Kasumi-1 (cell line): ENCODE measurements around the gene C2orf78.
"Not testable (repeated sequence)": the region's sequence is repeated elsewhere in the genome, so short reads cannot be mapped to it uniquely, and the experiment has no call there.

Source experiments
- DNase-seq, 2 experiments: peaks; one replicate each; lab custom pipeline; 2025; lab: John Stamatoyannopoulos, UW

The C2orf78 gene, protein sequence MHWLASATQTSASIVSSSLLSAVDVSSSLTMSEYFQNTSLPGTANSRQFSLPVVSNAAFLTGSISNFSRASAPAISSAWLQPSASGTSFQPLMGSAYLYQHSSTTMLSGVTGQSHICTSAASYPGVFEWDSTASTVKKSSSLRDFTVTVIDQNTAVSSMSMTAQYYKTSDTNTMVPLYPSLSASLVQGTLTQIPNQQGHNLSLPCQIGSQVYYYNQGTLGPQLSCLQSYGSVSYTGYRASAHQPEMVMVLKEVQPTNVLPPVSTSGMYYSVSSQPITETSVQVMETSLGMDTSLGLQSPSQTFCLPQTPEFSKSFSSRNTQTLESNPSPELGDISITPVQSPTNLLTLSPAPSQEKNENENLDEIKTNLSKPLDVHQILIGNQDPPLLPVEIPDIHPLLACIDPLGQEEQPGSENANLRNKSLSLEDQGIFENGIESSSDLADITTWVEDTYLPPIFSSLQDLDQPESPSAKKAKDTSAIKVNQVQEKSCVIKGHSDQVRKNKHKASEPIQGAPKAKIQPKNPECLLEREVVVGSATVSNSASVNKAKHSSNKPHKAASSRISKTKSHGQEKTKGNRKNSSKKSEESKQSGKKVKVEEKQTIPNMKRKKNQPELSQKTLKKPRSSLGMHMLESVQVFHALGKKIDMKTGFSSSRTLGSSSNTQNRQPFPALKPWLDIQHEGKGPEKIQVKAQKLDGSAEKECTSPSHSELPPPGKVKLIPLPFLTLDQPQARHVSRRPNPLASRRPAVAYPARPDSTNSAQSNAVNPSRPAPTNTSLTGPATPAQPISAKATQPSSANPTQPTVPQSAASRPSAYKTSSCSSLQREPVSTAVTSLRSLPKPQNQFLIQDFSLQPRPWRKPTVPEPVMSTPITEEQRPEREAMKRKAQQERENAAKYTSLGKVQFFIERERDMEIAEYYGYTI

DNA sequence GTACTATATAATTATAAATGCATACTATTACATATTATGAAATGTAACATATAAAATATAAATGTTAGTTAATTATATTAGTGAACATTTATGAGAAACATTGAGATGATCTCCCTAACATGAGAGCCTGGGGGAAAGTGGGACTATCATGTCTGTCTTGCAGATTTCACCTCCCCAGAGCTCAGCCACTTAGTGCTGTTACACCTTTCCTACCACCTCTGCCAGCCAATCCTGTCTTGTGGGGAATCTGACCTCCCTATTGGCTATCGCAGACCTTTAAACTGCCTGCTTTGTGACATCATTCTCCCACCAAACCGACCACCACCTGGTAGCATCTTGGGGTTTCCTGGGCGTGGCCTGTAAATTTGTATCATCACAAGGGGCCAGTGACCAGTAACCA is at the start of gene C2orf78:
Gene C2orf78 (plus strand): TSS at position 301 of the 400 bp plus-strand sequence. CDS start 127 bp downstream, outside the sequence.
- DNase-seq: not testable (repeated sequence)

DNA sequence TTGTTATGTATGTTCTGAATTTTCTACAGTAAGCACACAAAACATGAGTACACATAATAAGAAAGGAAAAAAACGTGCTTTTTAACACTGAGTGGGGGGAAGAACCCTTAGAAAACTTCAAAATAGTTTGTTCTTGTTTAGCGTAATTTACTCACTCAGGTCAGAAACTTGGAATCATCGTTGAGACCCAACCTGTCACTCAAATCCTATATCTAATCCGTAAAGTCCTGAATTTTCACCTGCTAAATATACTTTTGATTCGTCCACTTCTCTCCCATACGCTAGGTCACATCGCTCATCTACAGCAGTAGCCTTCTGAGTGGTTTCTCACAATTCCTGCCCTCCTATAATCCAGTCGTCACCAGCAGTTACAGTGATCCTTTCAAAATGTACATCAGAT is 47.6 kb upstream of the C2orf78 start:
- peak in 1 of 2 experiments; percentile 54 for DNase-seq

DNA sequence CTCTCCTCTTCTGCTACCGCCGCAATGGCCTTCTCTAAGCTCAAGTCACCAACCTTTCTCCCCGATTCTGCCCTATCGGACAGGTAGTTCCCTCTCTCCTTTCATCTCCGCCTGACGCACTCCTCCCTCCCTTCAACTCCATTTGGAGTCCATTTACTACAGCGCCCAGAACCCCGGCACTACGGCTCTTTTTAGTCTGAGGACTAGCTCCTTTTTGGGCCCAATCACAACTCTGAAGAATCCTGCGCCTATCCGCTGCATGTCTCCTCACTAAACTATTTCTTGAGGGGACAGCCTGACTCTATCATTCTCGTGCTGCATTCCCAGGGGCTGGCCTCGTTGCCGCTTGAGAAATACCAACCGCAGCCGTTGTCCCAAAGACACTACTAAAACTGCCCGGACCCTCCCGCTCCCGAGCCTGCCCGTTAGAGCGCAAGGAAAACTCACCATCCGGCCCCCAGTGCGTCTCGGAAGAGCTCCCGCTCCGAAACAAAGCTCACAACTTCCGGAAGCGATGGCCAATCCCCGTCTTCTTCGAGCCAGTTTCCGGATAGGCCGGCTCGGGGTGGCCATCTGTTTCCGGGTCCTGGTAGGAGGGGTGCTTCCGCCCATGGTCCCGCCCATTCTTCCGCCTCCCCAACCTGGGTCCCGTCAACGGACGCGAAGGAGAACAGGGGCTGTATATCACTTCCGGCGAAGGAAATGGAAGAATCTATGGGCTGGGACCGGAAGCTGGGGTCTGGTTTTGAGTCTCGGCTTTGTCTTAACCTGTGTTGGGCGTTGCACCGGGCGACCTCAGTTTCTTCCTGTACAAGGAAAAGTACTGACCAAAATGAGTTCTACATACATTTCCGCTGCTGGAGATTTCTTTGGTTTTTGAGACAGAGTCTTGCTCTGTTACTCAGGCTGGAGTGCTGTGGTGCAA is 46.9 kb upstream of the C2orf78 start, which contains the start of gene TPRKB:
Gene TPRKB (minus strand): TSS at position 491 of the 925 bp plus-strand sequence. CDS start 2,776 bp downstream, outside the sequence.
- DNase-seq: peak; percentile 97

DNA sequence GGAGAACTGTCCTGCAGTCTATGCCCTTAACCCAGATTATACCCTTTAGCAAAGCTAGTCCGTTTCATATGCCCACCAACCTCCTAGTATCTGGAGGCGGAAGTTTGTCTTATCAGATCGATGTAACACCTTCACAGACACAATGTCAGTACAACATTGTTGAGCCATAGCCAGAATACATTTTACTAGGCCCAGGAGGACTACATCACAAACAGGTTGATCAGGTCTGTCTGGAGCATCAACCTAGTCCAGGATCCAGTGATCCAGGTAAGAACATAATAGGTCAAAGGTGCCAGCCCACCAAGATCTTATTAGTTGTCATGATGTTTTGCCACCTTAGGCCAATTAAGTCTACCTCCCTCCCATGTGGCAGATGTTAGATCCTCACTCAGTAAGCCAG is 44.9 kb upstream of the C2orf78 start:
- no peak for DNase-seq

DNA sequence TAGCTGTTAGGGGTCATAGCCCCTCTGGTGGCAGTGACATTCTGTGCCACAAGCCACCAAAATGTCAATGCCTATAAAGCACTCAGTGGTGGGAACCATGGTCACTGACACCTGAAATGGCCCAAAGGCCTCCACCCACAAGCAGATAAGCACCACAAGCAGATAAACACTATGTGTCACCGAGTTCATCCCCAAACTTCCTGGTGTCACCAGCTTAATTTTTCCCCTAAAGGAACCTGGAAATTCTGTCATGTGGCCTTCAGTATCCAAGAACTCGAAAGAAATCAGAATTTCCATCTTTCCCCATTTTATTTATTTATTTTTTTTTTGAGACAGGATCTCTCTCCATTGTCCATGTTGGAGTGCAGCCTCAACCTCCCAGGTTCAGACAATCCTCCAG is 43.2 kb upstream of the C2orf78 start:
- DNase-seq: no peak

DNA sequence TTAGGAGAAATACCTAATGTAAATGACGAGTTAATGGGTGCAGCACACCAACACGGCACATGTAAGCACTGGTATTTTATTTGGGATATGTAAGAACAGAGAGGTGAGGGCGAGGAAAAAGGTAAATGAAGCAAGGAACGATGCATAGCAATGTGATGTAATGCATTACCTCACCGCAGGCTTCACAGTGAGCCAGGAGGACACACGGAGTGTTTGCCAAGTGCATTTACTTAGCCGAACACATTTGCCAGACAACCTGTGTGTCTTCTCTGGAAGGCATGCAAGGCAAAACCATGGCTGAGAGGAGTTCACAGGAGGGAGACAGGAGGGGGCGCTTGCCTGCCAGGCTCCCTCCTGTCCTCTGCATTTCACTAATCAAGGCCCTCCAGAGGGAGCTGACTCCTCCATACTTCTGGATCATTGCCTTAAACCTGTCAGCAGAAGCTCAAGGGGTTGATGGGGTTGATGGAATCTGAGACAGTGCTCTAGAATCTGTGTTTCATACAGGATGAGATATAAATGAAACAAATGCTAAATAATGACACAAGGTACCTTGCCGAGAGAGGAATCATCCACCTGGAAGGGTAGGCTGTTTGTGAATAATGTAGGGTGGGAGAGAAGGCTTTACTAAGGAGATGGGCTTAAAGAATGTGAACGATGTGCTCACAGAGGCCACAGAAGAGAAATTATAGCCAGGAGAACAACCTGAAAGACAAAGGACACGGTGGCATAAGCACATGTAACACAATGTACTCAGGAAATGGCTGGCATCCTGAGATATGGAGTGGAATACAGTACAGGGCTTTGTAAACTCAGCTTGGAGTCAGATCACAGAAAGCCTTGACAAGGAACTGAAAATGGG is 37.7 kb upstream of the C2orf78 start:
- DNase-seq: no peak

DNA sequence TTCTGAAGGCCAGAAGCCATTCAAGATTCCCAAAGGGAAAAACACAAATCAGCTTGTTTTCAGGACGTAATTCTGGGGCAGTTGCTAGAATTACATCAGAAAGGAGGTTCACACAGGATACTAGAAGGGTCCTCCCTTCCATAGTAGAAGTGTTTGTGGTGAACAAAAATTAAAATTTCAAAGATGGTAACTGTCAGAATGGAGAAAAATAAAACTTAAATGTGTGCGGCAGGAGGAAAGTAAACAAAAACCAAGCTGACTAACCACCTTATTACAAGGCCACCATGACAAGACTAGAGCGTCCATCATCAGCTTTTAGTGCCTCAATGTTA is 37.1 kb upstream of the C2orf78 start:
- no peak for DNase-seq

DNA sequence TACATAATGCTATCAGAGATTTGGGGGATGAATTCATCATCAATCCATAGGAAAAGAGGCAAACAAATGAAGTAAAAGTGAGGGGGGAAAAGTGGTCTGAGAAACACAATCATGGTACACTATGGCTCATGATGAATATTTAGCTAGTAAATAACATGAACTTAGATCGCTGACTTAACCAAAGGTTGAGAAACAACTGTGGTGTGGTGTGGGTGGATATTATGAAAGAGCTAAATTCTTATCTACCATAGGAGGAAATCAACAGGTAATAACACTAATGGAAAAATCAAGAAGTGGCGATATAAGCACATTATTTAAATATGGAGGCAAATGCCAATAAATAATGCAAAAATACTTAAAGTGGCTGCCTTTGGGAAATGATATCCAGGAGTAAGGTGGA is 34.7 kb upstream of the C2orf78 start:
- DNase-seq: no peak

DNA sequence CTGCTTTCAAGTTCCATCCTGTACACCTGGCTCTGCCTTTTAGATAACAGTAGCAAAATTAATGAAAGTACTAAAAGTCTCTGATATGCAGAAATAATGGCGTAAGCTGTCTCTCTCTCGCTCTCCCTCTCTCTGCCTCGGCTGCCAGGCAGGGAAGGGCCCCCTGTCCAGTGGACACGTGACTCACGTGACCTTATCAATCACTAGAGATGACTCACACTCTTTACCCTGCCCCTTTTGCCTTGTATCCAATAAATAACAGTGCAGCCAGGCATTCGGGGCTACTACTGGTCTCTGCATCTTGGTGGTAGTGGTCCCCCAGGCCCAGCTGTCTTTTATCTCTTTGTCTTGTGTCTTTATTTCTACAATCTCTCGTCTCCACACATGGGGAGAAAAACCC is 29.7 kb upstream of the C2orf78 start:
- DNase-seq: not testable (repeated sequence)

DNA sequence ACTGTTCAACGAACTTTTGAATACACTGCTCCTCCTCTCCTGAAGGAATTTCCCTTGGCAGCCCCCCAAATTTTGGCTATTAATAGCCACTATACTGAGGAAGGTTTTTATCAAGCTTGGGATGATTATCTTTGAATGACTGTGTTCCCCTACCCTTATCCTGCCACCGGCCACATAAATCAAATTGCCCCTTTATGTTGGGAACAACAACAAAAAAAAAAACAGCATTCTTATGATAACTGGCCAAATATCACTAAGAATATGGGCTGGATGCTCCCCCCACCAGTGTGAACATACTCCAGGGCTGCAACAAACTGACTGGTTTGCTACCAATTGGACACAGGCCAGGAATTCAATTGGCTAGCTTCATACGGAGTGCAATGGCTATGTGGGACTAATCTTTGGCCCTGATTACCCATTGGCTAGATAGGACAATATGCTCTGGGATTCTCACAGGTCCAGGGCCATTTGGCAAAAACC is 24.7 kb upstream of the C2orf78 start:
- no peak for DNase-seq

DNA sequence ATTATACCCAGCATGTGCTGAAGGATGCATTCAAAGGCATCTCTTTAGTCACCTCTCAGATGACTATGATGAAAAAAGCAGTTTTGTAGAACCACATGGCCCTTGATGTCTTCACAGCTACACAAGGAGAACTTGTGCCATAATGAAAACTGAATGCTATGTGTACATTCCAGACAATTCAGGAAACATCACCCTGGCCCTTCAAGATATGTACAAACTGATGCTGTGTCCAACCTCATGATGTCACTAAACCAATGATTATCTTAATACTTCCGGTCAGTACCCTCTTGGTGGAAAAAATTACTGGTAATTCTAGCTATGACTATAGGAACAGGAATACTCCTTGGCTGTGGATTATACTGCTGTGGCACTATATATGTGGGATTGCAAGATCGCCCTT is 24.1 kb upstream of the C2orf78 start:
- DNase-seq: no peak

DNA sequence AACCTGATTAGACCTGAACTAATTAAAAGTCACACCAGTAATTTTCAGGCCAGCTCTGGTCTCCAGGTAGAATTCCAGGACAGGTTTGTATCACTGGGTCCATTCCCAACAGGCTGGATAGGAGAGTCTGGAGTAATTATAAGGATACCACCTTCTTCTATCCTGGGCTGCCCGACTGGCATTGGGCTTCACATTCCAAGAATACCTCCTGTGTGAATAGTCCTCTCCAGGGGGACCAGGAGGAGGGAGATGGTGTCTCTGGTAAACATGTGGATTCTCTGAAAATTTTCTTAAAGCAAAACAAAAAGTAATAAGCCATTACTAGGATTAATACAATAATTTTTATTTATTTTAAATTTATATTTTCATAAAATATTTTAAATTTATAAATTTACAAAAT is 21.4 kb upstream of the C2orf78 start:
- DNase-seq: no peak

DNA sequence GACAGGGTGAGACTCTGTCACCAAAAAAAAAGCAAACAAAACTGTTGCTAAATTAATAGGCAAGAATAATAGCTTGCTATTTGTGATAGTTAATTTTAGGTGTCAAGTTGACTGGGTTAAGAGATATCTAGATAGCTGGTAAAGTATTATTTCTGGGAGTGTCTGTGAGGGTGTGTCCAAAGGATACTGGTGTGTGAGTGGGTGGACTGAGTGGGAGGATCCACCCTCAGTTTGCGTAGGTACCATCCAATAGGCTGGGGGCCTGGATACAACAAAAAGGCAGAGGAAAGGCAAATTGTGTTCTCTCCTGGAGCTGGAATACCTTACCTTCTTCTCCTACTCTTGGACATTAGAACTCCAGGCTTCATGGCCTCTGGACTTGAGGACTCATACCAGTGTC is 19.0 kb upstream of the C2orf78 start:
- no peak for DNase-seq

DNA sequence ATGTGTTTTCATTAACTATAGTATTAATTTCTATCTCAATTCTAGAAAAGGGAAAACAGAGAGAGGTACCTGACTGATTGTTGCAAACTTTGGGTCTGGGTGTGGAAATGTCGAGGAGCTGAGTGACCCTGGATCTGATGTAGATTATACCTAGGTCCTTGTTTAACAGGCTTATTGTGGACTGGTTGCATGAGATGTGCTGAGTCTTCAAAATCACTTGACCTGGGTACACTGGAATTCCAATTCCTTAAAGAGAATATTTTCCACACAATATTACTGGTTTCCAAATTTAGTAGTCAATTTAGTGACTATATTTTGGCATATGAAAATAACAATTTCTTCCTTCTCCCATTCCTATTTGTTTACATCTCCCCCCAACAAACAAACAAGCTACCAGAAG is 17.6 kb upstream of the C2orf78 start:
- DNase-seq: no peak

DNA sequence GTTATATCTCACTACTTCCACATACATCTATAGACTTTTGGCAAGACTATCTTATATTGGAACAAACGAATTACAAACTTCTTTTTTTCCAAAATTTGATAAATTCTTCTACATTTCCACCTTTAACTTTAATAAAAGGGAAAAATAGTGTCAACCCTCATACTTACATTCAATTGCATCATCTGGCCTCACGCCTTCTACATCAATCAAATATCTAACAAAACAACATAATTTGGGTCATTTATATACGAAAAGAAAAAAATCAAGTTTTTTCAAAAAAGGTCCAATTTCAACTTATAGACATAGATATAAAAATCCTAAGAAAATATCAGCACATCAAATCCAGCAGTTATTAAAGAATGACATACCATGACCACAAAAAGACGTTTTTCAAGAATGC is 17.0 kb upstream of the C2orf78 start:
- DNase-seq: no peak

DNA sequence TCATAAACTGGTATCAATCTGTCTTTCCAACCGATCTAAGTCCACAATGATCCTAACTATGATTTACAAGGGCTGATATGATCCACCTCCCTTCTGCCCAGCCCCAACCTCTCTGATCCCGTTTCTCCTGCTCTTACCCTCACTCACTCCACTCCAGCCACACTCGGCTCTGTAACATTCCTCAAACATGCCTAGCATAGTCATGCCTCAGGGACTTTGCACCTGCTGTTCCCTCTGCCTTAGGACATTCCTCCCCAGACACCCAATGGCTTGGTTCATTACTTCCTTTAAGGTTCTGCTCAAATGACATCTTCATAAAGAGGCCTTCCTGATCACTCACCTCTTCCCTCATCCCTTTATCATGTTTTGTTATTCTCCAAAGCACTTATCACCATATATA is 13.3 kb upstream of the C2orf78 start:
- no peak for DNase-seq

DNA sequence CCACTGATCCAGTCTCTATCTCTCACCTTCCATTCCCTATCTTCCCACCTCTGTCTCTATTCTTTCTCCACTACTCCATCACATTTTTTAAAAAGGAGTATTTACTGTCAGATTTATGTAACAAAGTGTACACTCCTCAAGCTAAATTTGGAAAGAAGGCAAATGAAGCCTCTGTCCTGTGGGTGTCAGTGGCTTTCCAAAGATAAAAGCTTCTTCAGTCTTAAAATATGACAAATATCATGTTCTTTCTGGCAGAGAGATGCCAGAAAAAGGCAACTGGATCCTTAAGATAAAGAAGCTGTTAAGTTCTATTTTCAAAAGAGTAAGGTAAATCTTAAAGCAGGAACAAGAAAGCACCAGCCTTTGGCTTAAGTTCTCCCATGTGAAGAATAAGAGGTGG is 11.2 kb upstream of the C2orf78 start:
- DNase-seq: no peak

DNA sequence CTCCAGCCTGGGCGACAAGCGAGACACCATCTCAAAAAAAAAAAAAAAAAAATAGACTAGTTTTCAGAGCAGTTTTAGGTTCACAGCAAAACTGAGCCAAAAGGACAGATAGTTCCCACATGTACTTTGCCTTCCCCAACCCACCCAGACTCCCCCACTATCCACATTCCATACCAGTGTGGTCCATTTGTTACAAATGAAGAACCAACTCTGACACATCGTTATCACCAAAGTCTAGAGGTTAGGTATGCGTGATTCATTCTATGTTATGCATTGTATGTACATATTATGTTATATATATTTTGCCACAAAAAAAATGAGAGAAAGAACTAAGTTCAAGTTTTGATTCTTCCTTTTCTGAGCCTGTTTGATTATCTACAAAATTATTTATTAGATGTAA is 7.6 kb upstream of the C2orf78 start:
- no peak for DNase-seq

DNA sequence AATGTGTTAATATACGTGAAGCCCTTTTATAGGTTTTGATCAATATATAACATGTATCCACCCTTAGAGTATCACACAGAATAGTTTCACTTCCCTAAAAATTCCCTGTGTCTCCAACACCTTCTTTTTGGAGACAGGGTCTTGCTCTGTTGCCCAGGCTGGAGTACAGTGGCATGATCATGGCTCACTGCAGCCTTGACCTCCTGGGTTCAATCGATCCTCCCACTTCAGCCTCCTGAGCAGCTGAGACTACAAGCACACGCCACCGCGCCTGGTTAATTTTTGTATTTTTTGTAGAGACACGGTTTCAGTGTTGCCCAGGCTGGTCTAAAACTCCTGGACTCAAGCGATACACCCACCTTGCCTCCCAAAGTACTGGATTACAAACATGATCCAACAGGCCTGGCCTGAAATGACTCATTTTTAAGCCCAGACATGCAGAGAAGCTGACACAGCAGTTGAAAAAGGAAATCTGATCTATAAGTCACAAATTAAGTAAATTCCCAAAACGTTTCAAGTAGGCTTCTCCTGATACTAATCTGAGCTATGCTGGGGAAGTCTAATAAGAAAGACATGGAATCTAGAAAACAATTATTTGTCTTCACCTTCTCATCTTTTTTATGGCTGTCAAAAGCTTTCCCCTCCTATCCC is 7.0 kb upstream of the C2orf78 start:
- DNase-seq: no peak

DNA sequence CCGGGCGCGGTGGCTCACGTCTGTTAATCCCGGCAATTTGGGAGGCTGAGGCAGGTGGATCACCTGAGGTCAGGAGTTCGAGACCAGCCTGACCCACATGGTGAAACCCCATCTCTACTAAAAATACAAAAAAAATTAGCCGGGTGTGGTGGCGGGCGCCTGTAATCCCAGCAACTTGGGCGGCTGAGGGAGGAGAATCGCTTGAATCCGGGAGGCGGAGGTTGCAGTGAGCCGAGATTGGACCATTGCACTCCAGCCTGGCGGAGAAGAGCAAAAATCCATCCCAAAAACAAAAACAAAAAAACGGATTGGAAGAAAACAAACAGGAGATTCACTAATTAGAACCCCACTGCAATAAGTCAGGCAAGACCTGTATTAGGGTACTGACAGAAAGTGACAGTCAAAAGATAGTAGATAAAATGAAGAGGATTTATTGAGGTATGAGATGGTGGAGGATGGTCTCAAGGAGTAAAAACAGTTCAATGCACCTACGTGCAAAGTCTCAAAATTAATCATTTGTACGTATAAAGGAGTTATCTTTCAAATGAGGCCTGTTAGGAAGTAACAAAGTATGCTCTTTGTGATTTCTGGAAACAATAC is 5.0 kb upstream of the C2orf78 start:
- not testable (repeated sequence) for DNase-seq
